SK-N-SH treated with all-trans-retinoic acid at 6 μM for 48 hours (cell line): ENCODE results near the gene ARG1.

Experiments used
- ATAC-seq: fragments of 200-7000 bp; cut with Tn5 transposase; 3 replicates; pipeline ENCODE4 v1.9.1; 2020; ENCODE audit warnings: mild to moderate bottlenecking, moderate library complexity
- ARNTL ChIP-seq: fragments of 450-650 bp; formaldehyde crosslinking; IDR thresholded peaks from 2 replicates; pipeline ENCODE4 v1.5.0; 2020; ENCODE audit warnings: low read depth, mild to moderate bottlenecking, moderate library complexity, borderline replicate concordance
- BACH2 ChIP-seq: fragments of 250-450 bp; sonication (Bioruptor Pico); IDR thresholded peaks from 2 replicates; pipeline ENCODE4 v1.9.0; 2021; ENCODE audit warnings: mild to moderate bottlenecking, borderline replicate concordance
- CREB5 ChIP-seq: fragments of 250-450 bp; sonication (Bioruptor Pico); IDR thresholded peaks from 2 replicates; pipeline ENCODE4 v1.5.1; 2020; ENCODE audit warnings: low read depth, mild to moderate bottlenecking, moderate library complexity
- CSDC2 ChIP-seq: fragments of 250-450 bp; sonication (Bioruptor Pico); IDR thresholded peaks from 2 replicates; pipeline ENCODE4 v1.5.0; 2020; ENCODE audit warnings: mild to moderate bottlenecking, moderate library complexity
- ESRRG ChIP-seq: fragments of 250-450 bp; sonication (Bioruptor Pico); IDR thresholded peaks from 2 replicates; pipeline ENCODE4 v1.6.1; 2021; ENCODE audit warnings: mild to moderate bottlenecking
- GLIS3 ChIP-seq: fragments of 250-450 bp; sonication (Bioruptor Pico); IDR thresholded peaks from 2 replicates; pipeline ENCODE4 v1.5.0; 2020; ENCODE audit warnings: mild to moderate bottlenecking, moderate library complexity
- ISL1 ChIP-seq: fragments of 250-450 bp; sonication (Bioruptor Pico); IDR thresholded peaks from 2 replicates; pipeline ENCODE4 v2.1.2; 2022; ENCODE audit warnings: mild to moderate bottlenecking, moderate library complexity
- OSR1 ChIP-seq: fragments of 250-450 bp; sonication (Bioruptor Pico); IDR thresholded peaks from 2 replicates; pipeline ENCODE4 v1.8.0; 2022; ENCODE audit warnings: moderate library complexity, mild to moderate bottlenecking, inconsistent platforms
- PPARA ChIP-seq: fragments of 250-450 bp; sonication (Bioruptor Pico); IDR thresholded peaks from 2 replicates; pipeline ENCODE4 v1.5.0; 2020; ENCODE audit warnings: mild to moderate bottlenecking, borderline replicate concordance
- RARB ChIP-seq: fragments of 250-450 bp; sonication (Bioruptor Pico); IDR thresholded peaks from 2 replicates; pipeline ENCODE4 v1.8.0; 2021; ENCODE audit warnings: mild to moderate bottlenecking, moderate library complexity
- SNAI2 ChIP-seq: fragments of 250-450 bp; sonication (Bioruptor Pico); IDR thresholded peaks from 2 replicates; pipeline ENCODE4 v1.5.0; 2020; ENCODE audit warnings: mild to moderate bottlenecking, moderate library complexity
- TCF4 ChIP-seq: fragments of 250-450 bp; sonication (Bioruptor Pico); IDR thresholded peaks from 2 replicates; pipeline ENCODE4 v1.8.0; 2021; ENCODE audit warnings: mild to moderate bottlenecking, moderate library complexity, borderline replicate concordance
- TOX ChIP-seq: fragments of 250-450 bp; sonication (Bioruptor Pico); IDR thresholded peaks from 2 replicates; pipeline ENCODE4 v1.8.0; 2021; ENCODE audit warnings: mild to moderate bottlenecking, moderate library complexity, borderline replicate concordance
- TSHZ2 ChIP-seq: fragments of 250-450 bp; sonication (Bioruptor Pico); IDR thresholded peaks from 2 replicates; pipeline ENCODE4 v1.5.0; 2020; ENCODE audit warnings: mild to moderate bottlenecking, moderate library complexity
- ZC3H10 ChIP-seq: fragments of 250-450 bp; sonication (Bioruptor Pico); IDR thresholded peaks from 2 replicates; pipeline ENCODE4 v1.5.1; 2021; ENCODE audit warnings: mild to moderate bottlenecking, moderate library complexity
- ZFP3 ChIP-seq: fragments of 250-450 bp; sonication (Bioruptor Pico); IDR thresholded peaks from 2 replicates; pipeline ENCODE4 v1.5.0; 2020; ENCODE audit warnings: mild to moderate bottlenecking, moderate library complexity
- ZFP30 ChIP-seq: fragments of 450-650 bp; formaldehyde crosslinking; IDR thresholded peaks from 2 replicates; pipeline ENCODE4 v1.5.0; 2022; ENCODE audit warnings: mild to moderate bottlenecking, moderate library complexity
- ZNF565 ChIP-seq: fragments of 450-650 bp; formaldehyde crosslinking; conservative IDR thresholded peaks from 2 replicates; pipeline ENCODE4 v1.5.0; 2020; ENCODE audit warnings: low read depth, mild to moderate bottlenecking, moderate library complexity
- ZNF70 ChIP-seq: fragments of 450-650 bp; formaldehyde crosslinking; IDR thresholded peaks from 2 replicates; pipeline ENCODE4 v1.5.0; 2020; ENCODE audit warnings: mild to moderate bottlenecking, moderate library complexity
- TF ChIP-seq, protein P1 (sequence below): fragments of 250-450 bp; sonication (Bioruptor Pico); IDR thresholded peaks from 2 replicates; pipeline ENCODE4 v1.8.0; 2020; ENCODE audit warnings: mild to moderate bottlenecking, moderate library complexity, borderline replicate concordance
- TF ChIP-seq, protein P2 (sequence below): fragments of 250-450 bp; sonication (Bioruptor Pico); IDR thresholded peaks from 2 replicates; pipeline ENCODE4 v1.5.1; 2021; ENCODE audit warnings: mild to moderate bottlenecking, moderate library complexity

ARG1 gene

GRCh38 chr6:131552572-131552971, 20.5 kb upstream of the ARG1 start:
- no peak for TF ChIP-seq ZFP30 (CRISPR knock-in tag)
- TF ChIP-seq, protein P1, sequence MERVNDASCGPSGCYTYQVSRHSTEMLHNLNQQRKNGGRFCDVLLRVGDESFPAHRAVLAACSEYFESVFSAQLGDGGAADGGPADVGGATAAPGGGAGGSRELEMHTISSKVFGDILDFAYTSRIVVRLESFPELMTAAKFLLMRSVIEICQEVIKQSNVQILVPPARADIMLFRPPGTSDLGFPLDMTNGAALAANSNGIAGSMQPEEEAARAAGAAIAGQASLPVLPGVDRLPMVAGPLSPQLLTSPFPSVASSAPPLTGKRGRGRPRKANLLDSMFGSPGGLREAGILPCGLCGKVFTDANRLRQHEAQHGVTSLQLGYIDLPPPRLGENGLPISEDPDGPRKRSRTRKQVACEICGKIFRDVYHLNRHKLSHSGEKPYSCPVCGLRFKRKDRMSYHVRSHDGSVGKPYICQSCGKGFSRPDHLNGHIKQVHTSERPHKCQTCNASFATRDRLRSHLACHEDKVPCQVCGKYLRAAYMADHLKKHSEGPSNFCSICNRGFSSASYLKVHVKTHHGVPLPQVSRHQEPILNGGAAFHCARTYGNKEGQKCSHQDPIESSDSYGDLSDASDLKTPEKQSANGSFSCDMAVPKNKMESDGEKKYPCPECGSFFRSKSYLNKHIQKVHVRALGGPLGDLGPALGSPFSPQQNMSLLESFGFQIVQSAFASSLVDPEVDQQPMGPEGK (CRISPR knock-in tag) = no peak
- TF ChIP-seq SNAI2 = no peak
- no peak for TF ChIP-seq TOX
- TF ChIP-seq ESRRG = no peak
- TF ChIP-seq, all 23 proteins: peak for 0
- no peak for ATAC-seq

DNA sequence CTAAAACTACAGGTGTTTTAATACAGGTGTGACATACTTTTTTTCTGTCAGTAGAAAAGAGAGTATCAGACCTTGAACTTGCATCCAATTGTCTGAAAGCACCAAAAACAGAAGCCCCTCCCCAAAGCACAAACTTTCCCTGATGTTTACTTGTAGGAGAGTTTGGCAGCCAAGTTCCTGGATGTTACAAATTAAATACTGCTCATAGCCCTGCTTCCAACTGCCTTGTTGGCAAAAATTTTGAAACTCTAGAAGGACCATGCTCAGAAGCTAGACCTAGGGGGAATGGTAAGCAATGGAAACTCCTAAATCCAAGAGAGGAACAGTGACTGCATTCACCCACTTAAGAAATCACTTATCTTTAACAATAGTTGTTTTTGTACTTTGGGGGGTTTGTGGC, 17.0 kb upstream of the ARG1 start:
- no peak for TF ChIP-seq OSR1 (CRISPR knock-in tag)
- TF ChIP-seq TCF4 (CRISPR knock-in tag) = no peak
- TF ChIP-seq, protein P2, sequence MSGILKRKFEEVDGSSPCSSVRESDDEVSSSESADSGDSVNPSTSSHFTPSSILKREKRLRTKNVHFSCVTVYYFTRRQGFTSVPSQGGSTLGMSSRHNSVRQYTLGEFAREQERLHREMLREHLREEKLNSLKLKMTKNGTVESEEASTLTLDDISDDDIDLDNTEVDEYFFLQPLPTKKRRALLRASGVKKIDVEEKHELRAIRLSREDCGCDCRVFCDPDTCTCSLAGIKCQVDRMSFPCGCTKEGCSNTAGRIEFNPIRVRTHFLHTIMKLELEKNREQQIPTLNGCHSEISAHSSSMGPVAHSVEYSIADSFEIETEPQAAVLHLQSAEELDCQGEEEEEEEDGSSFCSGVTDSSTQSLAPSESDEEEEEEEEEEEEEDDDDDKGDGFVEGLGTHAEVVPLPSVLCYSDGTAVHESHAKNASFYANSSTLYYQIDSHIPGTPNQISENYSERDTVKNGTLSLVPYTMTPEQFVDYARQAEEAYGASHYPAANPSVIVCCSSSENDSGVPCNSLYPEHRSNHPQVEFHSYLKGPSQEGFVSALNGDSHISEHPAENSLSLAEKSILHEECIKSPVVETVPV (CRISPR knock-in tag) = no peak
- no peak for TF ChIP-seq ARNTL (CRISPR knock-in tag)
- no peak for TF ChIP-seq ZC3H10 (CRISPR knock-in tag)
- no peak for TF ChIP-seq ZFP30 (CRISPR knock-in tag)
- TF ChIP-seq GLIS3 (CRISPR knock-in tag) = no peak
- no peak for TF ChIP-seq ZNF565
- TF ChIP-seq ZFP3 (CRISPR knock-in tag) = no peak
- no peak for TF ChIP-seq TSHZ2 (CRISPR knock-in tag)
- no peak for TF ChIP-seq PPARA (CRISPR knock-in tag)
- TF ChIP-seq, protein P1 (CRISPR knock-in tag) = no peak
- no peak for TF ChIP-seq TOX
- TF ChIP-seq, all 23 proteins: peak for 0
- no peak for ATAC-seq

- ATAC-seq = no peak
Measured at GRCh38 chr6:131558922-131559321, 14.1 kb upstream of the ARG1 start.

GRCh38 chr6:131561925-131562707, 10.9 kb upstream of the ARG1 start:
- no peak for ATAC-seq
- TF ChIP-seq ZC3H10 (CRISPR knock-in tag) (no peak), ISL1 (CRISPR knock-in tag) (no peak), GLIS3 (CRISPR knock-in tag) (no peak), CSDC2 (CRISPR knock-in tag) (no peak), CREB5 (no peak), ARNTL (CRISPR knock-in tag) (no peak), PPARA (CRISPR knock-in tag) (no peak), ESRRG (no peak), ZNF565 (no peak), OSR1 (CRISPR knock-in tag) (no peak), ZFP3 (CRISPR knock-in tag) (no peak), TSHZ2 (CRISPR knock-in tag) (no peak), BACH2 (CRISPR knock-in tag) (no peak)

More at GRCh38 chr6:131558922-131559321, 14.1 kb upstream of the ARG1 start:
- TF ChIP-seq ZFP30 (CRISPR knock-in tag) = no peak
- no peak for TF ChIP-seq RARB
- TF ChIP-seq PPARA (CRISPR knock-in tag) = no peak
- no peak for TF ChIP-seq TCF4 (CRISPR knock-in tag)
- no peak for TF ChIP-seq OSR1 (CRISPR knock-in tag)
- TF ChIP-seq ZNF70 = no peak
- TF ChIP-seq ZFP3 (CRISPR knock-in tag) = no peak
